ENCODE data around the gene APOOL.
"Not testable (repeated sequence)": the region's sequence is repeated elsewhere in the genome, so short reads cannot be mapped to it uniquely, and the experiment has no call there.

The APOOL gene, protein sequence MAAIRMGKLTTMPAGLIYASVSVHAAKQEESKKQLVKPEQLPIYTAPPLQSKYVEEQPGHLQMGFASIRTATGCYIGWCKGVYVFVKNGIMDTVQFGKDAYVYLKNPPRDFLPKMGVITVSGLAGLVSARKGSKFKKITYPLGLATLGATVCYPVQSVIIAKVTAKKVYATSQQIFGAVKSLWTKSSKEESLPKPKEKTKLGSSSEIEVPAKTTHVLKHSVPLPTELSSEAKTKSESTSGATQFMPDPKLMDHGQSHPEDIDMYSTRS

DNA sequence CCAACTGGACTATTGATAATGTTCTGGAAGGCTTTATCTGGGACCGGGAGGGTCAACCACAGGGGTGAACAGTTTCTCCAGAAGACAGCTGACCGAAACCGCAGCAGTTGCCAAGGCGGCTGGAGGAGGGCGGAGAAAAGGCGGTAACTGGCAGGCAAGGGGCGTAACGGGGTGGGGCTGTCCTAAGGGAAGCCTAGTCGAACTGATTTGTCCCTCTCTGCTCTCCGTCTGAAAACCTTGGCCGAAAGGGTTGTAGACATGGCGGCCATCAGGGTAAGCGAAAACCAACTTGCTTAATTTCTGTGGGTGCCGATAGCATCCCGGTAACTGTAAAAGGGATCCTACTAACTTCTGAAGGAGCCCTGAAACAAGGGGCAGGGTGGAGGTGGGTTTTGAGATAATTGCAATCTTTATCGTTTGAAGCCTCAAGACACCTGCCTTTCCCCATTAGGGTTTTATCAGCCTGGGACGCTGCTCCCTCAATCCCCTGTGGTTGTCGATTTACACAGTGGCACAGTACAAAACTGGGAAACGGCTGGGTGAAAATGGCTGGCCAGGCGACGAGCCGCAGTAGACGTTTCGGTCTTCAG is at the start of gene APOOL:
APOOL (plus strand) TSS at position 223 of the 590 bp plus-strand sequence; CDS start at position 259, 36 bp downstream.
- DNase-seq (ENCODE audit: low read depth), result peak; percentile 58

DNA sequence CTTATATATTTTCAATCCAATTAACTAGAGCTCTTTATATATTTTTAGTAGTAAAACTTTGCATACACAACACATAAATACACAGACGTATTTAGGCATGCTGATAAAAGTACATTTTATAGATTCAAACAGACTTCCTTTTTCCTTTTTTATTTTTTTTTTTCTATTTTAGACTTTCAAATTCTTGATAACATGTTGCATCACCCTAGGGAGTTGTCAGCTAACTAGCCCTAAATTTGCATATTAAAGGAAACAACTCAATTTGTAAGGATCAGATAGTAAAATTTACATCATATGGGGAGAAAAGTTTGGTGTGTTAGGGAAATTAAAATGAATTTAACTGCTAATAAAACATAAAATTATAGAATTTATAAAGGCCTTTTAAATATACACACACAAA is 47.4 kb upstream of the APOOL start:
- DNase-seq (ENCODE audit: low read depth), result no peak

DNA sequence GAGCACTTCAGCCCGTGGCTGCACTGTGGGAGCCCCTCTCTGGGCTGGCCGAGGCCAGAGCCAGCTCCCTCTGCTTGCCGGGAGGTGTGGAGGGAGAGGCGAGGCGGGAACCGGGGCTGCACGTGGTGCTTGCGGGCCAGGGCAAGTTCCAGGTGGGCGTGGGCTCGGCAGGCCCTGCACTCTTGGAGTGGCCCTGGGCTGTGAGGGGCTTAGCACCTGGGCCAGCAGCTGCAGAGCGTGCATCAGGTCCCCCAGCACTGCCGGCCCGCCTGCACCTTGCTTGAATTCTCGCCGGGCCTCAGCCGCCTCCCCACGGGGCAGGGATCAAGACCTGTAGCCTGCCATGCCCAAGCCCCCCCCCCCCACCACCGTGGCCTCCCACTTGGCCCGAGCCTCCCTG is 28.9 kb upstream of the APOOL start:
- DNase-seq (ENCODE audit: low read depth), result no peak

DNA sequence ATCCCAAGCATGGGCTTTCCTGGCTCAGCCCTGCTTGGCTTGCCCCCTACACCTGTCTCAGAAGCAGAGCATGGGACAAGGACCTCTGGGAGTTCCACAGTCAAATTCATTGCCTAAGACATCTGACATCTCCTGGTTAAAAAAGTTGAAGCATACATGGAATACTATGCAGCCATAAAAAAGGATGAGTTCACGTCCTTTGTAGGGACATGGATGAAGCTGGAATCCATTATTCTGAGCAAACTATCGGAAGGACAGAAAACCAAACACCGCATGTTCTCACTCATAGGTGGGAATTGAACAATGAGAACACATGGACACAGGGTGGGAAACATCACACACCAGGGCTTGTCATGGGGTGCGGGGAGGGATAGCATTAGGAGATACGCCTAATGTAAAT is 11.9 kb upstream of the APOOL start:
- not testable (repeated sequence) for DNase-seq (ENCODE audit: low read depth)

DNA sequence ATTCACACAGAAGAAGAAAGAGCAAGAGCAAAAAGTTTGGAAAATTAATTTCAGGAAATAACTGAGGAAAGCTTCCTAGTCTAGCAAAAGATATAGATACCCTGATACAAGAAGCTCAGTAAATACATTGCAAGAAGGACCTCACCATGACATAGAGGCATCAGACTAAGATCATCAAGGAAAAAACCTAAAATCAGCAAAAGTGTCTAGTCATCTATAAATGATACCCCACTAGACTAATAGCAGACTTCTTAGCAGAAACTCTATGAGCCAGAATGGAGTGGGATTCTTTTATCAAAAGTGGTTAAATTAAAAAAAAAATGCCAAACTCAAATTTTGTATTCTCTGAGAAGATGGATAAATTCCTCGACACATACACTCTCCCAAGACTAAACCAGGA is 10.5 kb upstream of the APOOL start:
- DNase-seq (ENCODE audit: low read depth), result no peak

DNA sequence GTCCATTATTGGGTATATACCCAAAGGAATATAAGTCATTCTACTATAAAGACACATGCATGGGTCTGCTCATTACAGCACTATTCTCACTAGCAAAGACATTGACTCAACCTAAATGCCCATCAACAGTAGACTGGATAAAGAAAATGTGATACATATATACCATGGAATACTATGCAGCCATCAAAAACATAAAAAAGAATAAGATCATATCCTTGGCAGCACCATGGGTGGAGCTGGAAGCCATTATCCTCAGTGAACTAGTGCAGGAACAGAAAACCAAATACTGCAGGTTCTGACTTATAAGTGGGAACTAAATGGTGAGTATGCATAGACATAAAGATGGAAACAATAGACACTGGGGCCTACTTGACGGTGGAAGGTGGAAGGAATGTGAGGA is 2.3 kb upstream of the APOOL start:
- DNase-seq (ENCODE audit: low read depth), result no peak

DNA sequence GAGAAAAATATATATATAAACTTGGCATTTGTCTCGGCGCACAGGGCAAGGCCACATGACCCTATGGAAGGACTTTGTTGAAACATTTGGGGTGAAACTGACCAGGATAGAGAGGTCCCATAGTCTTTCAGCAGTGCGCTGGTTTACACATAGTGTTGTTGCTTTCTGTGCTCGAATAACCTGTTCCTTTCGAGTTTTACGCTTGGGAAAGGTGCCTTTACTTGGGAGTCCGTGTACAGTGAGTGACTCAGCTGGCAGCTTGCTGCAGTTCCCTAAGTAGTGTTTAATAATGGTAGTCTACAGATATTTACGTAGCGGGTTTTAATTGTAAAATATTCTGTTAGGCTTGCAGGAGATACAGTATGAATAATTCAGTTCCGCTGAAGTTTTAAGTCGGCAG is 578 bp downstream of the APOOL start:
- no peak for DNase-seq (ENCODE audit: low read depth)

DNA sequence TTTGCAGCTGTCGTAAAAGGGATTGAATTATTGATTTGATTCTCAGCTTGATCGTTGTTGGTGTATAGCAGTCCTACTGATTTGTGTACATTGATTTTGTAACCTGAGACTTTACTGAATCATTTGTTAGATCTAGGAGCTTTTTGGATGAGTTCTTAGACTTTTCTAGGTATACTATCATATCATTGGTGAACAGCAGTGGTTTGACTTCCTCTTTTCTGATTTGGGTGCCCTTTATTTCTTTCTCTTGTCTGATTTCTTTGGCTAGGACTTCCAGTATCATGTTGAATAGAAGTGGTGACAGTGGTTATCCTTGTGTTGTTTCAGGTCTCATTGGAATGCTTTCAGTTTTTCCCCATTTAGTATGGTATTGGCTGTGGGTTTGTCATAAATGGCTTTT is 8.4 kb downstream of the APOOL start:
- DNase-seq (ENCODE audit: low read depth), result no peak

DNA sequence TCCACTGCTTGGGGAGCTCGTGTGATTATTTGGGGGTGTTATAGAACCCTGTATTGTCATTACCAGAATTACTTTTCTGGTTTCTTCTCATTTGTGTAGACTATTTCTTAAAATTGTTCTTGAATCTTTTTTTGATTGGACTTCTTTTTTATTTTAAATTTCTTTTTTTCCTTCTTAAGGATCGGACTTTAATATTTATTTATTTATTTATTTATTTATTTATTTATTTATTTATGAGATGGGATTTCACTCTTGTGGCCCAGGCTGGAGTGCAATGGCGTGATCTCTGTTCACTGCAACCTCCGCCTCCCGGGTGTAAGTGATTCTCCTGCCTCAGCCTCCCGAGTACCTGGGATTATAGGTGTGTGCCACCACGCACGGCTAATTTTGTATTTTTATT is 11.7 kb downstream of the APOOL start:
- not testable (repeated sequence) for DNase-seq (ENCODE audit: low read depth)

DNA sequence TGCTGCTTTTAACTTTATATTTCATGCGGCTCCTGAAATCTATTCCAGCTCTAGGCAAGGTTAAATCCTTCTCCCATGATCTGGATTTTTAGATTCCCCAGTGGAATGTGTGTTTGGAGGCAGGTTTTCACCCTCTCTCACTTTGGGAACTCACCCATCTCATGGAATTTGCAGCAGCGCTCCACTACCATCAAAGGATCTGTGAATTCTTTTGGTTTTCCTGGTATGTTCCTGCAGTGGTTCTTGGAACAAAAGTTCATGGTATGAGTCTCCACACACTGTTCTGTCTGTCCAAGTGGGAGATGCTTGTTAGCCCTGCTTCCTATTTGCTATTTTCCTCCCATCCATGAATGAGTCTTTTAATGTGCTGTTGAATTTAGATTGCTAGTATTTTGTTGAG is 14.0 kb downstream of the APOOL start:
- no peak for DNase-seq (ENCODE audit: low read depth)

DNA sequence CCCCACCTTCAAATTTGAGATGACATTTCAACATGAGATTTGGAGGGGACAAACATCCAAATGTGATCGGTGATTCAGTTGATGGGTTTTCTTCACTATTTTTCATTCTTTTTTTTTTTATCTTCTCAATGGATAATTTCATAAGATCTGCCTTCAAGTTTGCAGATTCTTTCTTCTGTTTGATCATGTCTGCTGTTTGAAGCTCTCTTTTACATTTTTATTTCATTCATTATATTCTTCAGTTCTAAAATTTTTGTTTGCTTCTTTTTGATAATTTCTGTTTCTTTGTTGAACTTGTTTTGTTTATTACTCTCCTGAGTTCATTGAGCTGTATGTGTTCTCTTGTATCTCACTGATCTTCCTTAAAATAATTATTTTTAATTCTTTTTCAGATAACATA is 14.8 kb downstream of the APOOL start:
- DNase-seq (ENCODE audit: low read depth), result no peak

DNA sequence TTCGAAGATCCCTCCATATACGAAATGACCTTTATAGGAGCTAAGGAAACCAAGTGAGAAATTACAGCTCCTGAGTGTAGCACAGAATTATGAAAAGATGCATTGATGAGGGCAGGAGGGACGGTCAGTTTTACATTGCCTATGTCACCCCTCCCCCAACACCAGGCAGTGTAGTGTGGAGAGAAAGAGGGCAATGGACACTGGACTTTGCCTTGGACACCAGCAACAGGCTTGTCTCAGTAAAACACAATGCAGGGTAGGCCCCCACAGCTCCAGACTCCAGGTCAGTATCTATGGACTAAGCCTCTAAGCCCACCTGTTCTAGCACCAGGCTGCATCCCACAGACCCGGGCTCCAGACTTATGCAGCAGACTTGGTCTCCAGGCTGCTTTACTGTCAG is 16.5 kb downstream of the APOOL start:
- DNase-seq (ENCODE audit: low read depth), result no peak

DNA sequence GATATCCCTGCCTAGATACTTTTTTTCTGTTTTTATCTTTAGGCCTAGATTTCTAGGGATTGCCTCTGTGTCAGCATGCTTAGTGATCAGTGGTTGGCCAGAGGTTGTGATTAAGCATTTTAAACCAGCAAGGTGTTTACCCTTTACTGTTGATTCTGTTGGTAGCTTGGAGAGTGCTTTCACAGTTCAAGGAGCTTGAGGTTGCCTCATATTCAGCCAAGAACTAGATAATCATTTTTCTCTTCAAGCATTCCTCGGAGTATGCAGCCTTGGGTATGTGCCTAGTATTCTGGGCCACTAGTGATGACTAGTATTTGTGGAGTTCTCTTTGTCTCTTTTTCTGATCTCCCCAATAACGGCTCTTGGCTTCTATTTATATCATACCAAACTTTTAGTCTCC is 20.4 kb downstream of the APOOL start:
- no peak for DNase-seq (ENCODE audit: low read depth)

DNA sequence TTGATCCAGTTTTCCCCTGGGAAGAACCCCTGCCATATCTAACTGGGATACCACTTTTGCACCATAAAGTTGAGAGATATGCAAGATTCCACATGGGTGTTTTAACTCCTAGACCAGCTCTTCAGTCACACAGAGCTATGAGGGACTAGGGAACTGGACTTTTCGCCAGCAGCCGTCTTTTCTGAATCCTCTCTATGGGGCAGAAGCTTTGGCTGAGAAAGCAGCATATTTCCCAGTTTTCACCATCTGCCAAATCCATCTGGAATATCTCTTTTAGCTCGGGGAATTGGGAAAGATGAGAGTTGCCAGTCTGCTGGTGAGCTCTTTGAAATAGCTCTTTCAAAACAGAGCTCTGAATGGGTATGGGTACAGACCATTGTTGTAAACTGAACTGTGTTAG is 20.9 kb downstream of the APOOL start:
- no peak for DNase-seq (ENCODE audit: low read depth)

DNA sequence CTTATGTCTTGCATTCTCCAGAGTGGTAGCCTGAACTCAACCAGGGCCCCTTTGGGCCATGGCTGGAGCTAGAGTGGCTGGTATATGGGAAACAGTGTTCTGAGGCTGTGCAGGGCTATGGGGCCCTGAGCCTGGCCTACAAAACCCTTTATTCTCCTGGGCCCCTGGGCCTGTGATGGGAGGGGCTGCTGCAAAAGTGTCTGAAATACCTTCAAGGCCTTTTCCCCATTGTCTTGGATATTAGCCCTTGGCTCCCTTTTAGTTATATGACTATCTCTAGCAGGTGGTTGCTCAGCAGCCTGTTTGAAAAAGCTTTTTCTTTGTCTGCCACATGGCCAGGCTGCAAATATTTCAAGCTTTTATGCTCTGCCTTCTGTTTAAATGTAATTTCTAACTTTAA is 22.5 kb downstream of the APOOL start:
- DNase-seq (ENCODE audit: low read depth), result no peak

DNA sequence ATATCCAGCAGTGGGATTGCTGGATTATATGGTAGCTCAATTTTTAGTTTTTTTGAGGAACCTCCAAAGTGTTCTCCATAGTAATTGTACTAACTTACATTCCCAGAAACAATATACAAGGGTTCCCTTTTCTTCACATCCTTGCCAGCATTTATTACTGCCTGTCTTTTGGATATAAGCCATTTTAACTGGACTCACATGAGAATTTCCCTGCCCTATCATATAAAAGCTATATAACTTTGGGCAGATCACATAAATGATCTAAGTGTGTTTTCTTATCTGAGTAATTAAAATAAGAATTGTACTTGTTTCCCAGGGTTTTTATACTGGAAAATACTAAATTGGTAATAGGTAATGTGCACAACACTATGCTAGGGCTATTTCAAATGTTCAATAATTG is 25.4 kb downstream of the APOOL start:
- no peak for DNase-seq (ENCODE audit: low read depth)

DNA sequence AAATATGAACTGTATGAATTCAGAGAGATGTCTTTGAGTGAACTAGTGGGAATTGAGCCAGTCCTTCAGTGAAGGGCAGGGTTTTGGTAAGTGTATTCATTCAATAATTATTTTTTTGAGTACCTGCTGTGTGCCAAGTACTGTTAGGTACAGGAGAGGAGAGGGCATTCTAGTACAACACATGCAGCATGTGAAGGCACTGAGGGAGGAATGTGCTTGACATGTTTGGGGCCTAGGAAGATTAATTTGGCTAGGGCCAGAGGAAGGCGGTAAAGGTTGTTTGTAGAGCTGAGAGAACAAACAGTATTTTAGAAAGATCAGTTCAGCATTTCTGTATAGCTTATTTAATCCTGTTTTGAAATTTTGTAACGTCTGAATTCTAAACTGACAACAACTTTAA is 27.8 kb downstream of the APOOL start:
- DNase-seq (ENCODE audit: low read depth), result no peak

DNA sequence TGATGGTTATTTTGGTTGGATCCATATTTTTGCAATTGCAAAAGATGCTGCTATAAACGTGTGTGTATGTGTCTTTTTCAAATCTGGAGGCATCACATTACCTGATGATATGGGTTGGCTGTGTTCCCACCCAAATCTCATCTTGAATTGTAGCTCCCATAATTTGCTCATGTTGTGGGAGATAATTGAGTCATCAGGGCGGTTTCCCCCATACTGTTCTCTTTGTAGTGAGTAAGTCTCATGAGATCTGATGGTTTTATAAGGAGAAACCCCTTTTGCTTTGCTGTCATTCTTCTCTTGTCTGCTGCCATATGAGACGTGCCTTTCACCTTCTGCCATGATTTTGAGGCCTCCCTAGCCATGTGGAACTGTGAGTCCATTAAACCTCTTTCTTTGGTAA is 33.4 kb downstream of the APOOL start:
- DNase-seq (ENCODE audit: low read depth), result no peak

DNA sequence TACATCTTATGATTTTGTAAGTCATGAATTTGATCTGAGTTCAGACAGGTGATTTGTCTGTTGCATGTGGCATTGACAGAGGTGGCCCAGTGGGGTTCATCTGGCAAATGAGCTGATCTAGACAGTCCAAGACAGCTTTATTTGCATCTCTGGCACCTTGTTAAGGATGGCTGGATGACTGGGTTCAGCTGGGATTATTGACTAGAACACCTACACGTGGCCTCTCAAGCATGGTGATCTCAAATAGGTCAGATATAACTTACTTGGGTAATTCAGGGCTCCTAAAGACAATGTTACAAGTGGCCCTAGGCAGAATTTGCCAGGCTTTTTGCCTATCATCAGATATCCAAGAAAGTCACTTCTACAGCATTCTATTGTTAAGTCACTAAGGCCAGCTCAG is 48.0 kb downstream of the APOOL start:
- DNase-seq (ENCODE audit: low read depth), result no peak

DNA sequence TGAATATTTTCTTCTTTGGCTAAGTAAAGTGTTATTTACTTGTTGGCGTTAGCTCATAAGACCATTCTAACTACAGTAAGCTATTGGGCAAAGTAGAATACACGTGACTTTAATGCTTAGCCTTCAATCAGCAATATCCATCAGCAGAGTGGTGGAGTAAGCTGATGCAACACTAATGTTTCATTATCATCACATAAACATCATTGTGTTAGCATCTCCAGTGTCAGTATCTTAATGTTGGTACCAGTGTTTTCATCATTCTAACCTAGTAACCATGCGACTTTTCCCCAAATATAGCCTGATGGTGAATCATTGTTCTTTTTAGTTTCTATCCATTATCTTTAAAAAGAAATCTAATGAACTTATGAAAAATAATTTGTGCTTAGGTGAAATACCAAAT is 48.5 kb downstream of the APOOL start:
- no peak for DNase-seq (ENCODE audit: low read depth)

DNA sequence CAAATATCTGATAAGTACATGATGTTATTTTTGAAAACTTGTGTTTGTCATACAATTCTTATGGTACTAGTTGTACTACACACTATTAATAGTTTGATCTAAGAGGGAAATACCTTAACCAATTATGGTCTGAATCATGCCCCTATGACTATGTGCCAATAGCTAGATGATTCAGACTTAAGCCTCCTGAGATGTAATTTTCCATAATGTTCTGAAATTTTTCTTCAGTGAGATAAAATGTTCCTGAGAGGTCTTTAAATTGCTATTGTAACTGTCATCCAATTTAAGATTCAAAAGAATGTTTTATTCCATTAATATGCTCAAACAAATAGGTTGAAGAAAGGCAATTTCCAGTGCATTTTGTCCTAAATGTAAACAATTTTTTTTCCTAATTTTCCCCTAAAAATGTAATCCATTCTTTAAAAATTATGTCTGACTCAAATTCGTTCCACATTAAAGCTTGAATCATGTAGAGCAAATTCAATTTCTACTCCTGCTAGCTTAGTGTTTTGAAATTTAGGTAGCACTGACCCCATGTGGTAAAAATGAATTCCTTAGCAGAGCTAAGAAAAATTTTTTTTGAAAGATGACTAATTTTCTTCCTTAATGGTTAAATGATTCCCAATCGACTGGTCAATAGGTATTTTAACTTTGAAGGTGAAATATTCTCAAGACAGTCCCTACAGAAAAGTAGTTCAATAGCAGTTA is 49.1 kb downstream of the APOOL start:
- DNase-seq (ENCODE audit: low read depth), result peak; percentile 55

DNA sequence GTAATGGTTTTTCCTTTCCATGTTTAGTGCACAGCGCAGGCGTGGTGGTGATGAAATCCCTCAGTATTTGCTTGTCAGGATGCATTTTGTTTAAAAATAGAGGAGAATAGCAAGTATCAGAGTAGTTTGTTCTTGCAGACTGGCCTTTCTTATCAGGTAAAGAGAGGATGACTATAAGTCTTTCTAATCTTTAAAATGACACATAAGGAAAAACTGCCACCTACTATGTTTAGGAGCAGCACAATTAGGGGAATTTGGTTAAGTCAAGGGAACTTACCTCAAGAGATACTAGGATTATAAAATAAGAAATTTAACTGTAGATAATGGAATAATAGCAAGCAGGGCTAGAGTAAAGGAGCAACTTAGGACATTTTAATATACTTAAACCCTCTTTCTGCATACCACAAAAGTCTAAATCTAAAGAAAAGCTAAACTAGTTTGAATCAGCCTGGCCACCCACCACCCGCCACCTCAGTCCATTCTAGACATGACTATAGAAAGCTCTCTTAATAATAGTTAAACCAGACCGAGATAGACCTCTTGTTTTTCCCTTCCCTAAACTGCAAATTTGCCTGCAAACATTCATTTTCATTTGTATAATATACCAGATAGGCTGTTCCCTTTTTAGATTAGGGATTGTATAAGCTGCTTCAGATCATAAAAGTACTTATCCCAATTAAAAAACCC is 62.0 kb downstream of the APOOL start:
- no peak for DNase-seq (ENCODE audit: low read depth)

DNA sequence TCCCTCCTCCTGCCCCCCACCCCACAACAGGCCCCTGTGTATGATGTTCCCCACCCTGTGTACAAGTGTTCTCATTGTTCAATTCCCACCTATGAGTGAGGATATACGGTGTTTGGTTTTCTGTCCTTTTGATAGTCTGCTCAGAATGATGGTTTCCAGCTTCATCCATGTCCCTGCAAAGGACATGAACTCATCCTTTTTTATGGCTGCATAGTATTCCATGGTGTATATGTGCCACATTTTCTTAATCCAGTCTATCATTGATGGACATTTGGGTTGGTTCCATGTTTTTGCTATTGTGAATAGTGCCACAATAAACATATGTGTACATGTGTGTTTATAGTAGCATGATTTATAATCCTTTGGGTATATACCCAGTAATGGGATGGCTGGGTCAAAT is 73.6 kb downstream of the APOOL start:
- not testable (repeated sequence) for DNase-seq (ENCODE audit: low read depth)
